ENCODE measurements around the gene PRDX5.

Gene PRDX5

GRCh38 chr11:64295760-64296159 lies 22.2 kb upstream of the PRDX5 start:
- H4K20me1 ChIP-seq (ENCODE audit: low read depth, low read length): no peaks in the 10 kb centered on the region
- no peaks in the 10 kb centered on the region for H3K9me2 ChIP-seq (replicated peaks; ENCODE audit: insufficient read depth, low read length)
- H3K9ac ChIP-seq (ENCODE audit: low read length): no peak overlapping the region
- H3K27ac ChIP-seq (ENCODE audit: low read depth, low read length): no peak overlapping the region
- no peaks in the 10 kb centered on the region for H3F3A ChIP-seq (ENCODE audit: insufficient read depth)
- H3K9me3 ChIP-seq (ENCODE audit: insufficient read depth, low read length): no peaks in the 10 kb centered on the region
- H3K4me2 ChIP-seq (ENCODE audit: low read depth, low read length, poor library complexity, severe bottlenecking): no peak overlapping the region
- no peak for TF ChIP-seq CTCF (IDR thresholded peaks at IDR 0.05; ENCODE audit: insufficient read depth, low read length, poor library complexity, severe bottlenecking)
- TF ChIP-seq EZH2phosphoT487 (conservative IDR thresholded peaks at IDR 0.05; ENCODE audit: low read length): no peak
- no peaks in the 10 kb centered on the region for H3K79me2 ChIP-seq (ENCODE audit: insufficient read depth, low read length)
- no peak overlapping the region for H3K4me3 ChIP-seq (ENCODE audit: insufficient read depth, low read length, poor library complexity, severe bottlenecking)
- no peaks in the 10 kb centered on the region for H3K36me3 ChIP-seq (ENCODE audit: low read length)
- no peaks in the 10 kb centered on the region for H3K27me3 ChIP-seq (ENCODE audit: low read length)
- no peak overlapping the region for H2AFZ ChIP-seq (ENCODE audit: low read depth, low read length, severe bottlenecking)

GRCh38 chr11:64296236-64296635 lies 21.7 kb upstream of the PRDX5 start:
- H3K79me2 ChIP-seq (ENCODE audit: insufficient read depth, low read length): no peaks in the 10 kb centered on the region
- no peaks in the 10 kb centered on the region for H3K36me3 ChIP-seq (ENCODE audit: low read length)
- H3F3A ChIP-seq (ENCODE audit: insufficient read depth): no peaks in the 10 kb centered on the region
- no peak overlapping the region for H3K4me3 ChIP-seq (ENCODE audit: insufficient read depth, low read length, poor library complexity, severe bottlenecking)
- H3K4me2 ChIP-seq (ENCODE audit: low read depth, low read length, poor library complexity, severe bottlenecking): no peak overlapping the region
- no peaks in the 10 kb centered on the region for H4K20me1 ChIP-seq (ENCODE audit: low read depth, low read length)
- no peak overlapping the region for H2AFZ ChIP-seq (ENCODE audit: low read depth, low read length, severe bottlenecking)
- H3K27ac ChIP-seq (ENCODE audit: low read depth, low read length): no peak overlapping the region
- H3K9ac ChIP-seq (ENCODE audit: low read length): no peak overlapping the region
- H3K9me2 ChIP-seq (replicated peaks; ENCODE audit: insufficient read depth, low read length): no peaks in the 10 kb centered on the region
- no peak for TF ChIP-seq CTCF (IDR thresholded peaks at IDR 0.05; ENCODE audit: insufficient read depth, low read length, poor library complexity, severe bottlenecking)
- TF ChIP-seq EZH2phosphoT487 (conservative IDR thresholded peaks at IDR 0.05; ENCODE audit: low read length): no peak
- H3K27me3 ChIP-seq (ENCODE audit: low read length): no peaks in the 10 kb centered on the region
- no peaks in the 10 kb centered on the region for H3K9me3 ChIP-seq (ENCODE audit: insufficient read depth, low read length)

- no peaks in the 10 kb centered on the region for H4K20me1 ChIP-seq (ENCODE audit: low read depth, low read length)
- H3F3A ChIP-seq (ENCODE audit: insufficient read depth): no peaks in the 10 kb centered on the region
- H3K79me2 ChIP-seq (ENCODE audit: insufficient read depth, low read length): no peaks in the 10 kb centered on the region
- TF ChIP-seq CTCF (IDR thresholded peaks at IDR 0.05; ENCODE audit: insufficient read depth, low read length, poor library complexity, severe bottlenecking) (no peak), EZH2phosphoT487 (conservative IDR thresholded peaks at IDR 0.05; ENCODE audit: low read length) (no peak)
- H3K27ac ChIP-seq (ENCODE audit: low read depth, low read length): no peak overlapping the region
- no peaks in the 10 kb centered on the region for H3K36me3 ChIP-seq (ENCODE audit: low read length)
- H3K27me3 ChIP-seq (ENCODE audit: low read length): no peaks in the 10 kb centered on the region
- no peak overlapping the region for H3K4me2 ChIP-seq (ENCODE audit: low read depth, low read length, poor library complexity, severe bottlenecking)
- no peaks in the 10 kb centered on the region for H3K9me3 ChIP-seq (ENCODE audit: insufficient read depth, low read length)
- no peaks in the 10 kb centered on the region for H3K9me2 ChIP-seq (replicated peaks; ENCODE audit: insufficient read depth, low read length)
- H3K4me3 ChIP-seq (ENCODE audit: insufficient read depth, low read length, poor library complexity, severe bottlenecking): no peak overlapping the region
- H2AFZ ChIP-seq (ENCODE audit: low read depth, low read length, severe bottlenecking): no peak overlapping the region
- no peak overlapping the region for H3K9ac ChIP-seq (ENCODE audit: low read length)
Measured at GRCh38 chr11:64296830-64297698, 20.9 kb upstream of the PRDX5 start.

Data from SU-DHL-6 (cell line).